NT2/D1 (cell line): ENCODE data around the gene CSGALNACT2.

Source experiments
- SUZ12 ChIP-seq: IDR thresholded peaks from 2 replicates; pipeline ENCODE4 v1.6.1; 2011; ENCODE audit not compliant: insufficient read length, insufficient read depth; ENCODE audit errors: extremely low read depth
- YY1 ChIP-seq: IDR thresholded peaks from 2 replicates; pipeline ENCODE4 v1.6.1; 2011; ENCODE audit not compliant: insufficient read length, insufficient read depth
- ZNF274 ChIP-seq: IDR thresholded peaks from 2 replicates; pipeline ENCODE4 v1.6.1; 2011; ENCODE audit warnings: mild to moderate bottlenecking, low read depth, low read length

DNA sequence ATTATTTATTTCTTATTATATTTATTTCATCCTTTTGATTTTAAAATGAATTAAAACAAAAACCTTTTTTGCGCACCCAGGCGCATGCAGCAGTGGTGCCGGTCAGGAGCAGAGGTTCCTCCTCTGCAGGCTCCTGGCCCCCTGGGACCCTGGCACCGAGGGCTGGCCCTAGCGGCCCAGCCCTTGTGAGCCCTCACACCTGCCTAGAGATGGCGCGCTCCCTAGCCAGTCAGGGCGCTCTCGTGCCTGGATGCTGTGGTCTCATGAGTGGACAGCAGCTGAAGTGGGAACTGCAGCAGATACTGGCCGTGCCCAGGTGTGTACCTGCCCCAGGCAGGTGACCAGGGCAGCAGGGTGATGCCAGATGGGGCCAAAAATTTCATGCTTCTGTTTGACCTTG, 47.6 kb upstream of the CSGALNACT2 start:
- TF ChIP-seq SUZ12 (no peak), YY1 (no peak), ZNF274 (no peak)
